Colon (tissue), 2 donors: ENCODE data around the gene LEKR1.
"Not testable (repeated sequence)": the region's sequence is repeated elsewhere in the genome, so short reads cannot be mapped to it uniquely, and the experiment has no call there.

Experiments
- FAIRE-seq: peaks from 2 replicates; lab custom pipeline; 2012; peaks lifted over from hg19 to GRCh38; lab: Jason Lieb, UNC
- donor health status: control.
- donor health status: control.

Gene LEKR1

GRCh38 chr3:156837115-156837514 is 11.0 kb downstream of the LEKR1 start:
- no peak for FAIRE-seq

GRCh38 chr3:156838035-156838434 is 11.9 kb downstream of the LEKR1 start:
- no peak for FAIRE-seq

GRCh38 chr3:156840826-156841689 is 14.9 kb downstream of the LEKR1 start:
- FAIRE-seq, result no peak

- no peak for FAIRE-seq
These were observed 17.1 kb downstream of the LEKR1 start for GRCh38 chr3:156843071-156843808.

GRCh38 chr3:156847752-156848448 is 21.7 kb downstream of the LEKR1 start:
- no peak for FAIRE-seq

GRCh38 chr3:156859578-156859977 is 33.4 kb downstream of the LEKR1 start:
- no peak for FAIRE-seq

- FAIRE-seq, result no peak
These were observed 34.7 kb downstream of the LEKR1 start for GRCh38 chr3:156860873-156861272.

GRCh38 chr3:156862338-156862737 is 36.2 kb downstream of the LEKR1 start:
- no peak for FAIRE-seq

GRCh38 chr3:156865732-156866131 is 39.6 kb downstream of the LEKR1 start:
- FAIRE-seq, result no peak

GRCh38 chr3:156867174-156867573 is 41.0 kb downstream of the LEKR1 start:
- peak; percentile 45 for FAIRE-seq

GRCh38 chr3:156867920-156868319 is 41.8 kb downstream of the LEKR1 start:
- no peak for FAIRE-seq

GRCh38 chr3:156873906-156874305 is 47.8 kb downstream of the LEKR1 start:
- no peak for FAIRE-seq

GRCh38 chr3:156879491-156879890 is 53.3 kb downstream of the LEKR1 start:
- not testable (repeated sequence) for FAIRE-seq

- FAIRE-seq, result no peak
These were observed 59.6 kb downstream of the LEKR1 start for GRCh38 chr3:156885761-156886160.

GRCh38 chr3:156888176-156888575 is 62.0 kb downstream of the LEKR1 start:
- FAIRE-seq, result no peak

- no peak for FAIRE-seq
These were observed 62.4 kb downstream of the LEKR1 start for GRCh38 chr3:156888576-156888975.

- no peak for FAIRE-seq
These were observed 66.5 kb downstream of the LEKR1 start for GRCh38 chr3:156892701-156893100.

- not testable (repeated sequence) for FAIRE-seq
These were observed 69.2 kb downstream of the LEKR1 start for GRCh38 chr3:156895374-156895773.

- not testable (repeated sequence) for FAIRE-seq
These were observed 71.7 kb downstream of the LEKR1 start for GRCh38 chr3:156897851-156898250.

GRCh38 chr3:156898296-156898880 is 72.2 kb downstream of the LEKR1 start:
- FAIRE-seq, result no peak

GRCh38 chr3:156899951-156900350 is 73.8 kb downstream of the LEKR1 start:
- no peak for FAIRE-seq

GRCh38 chr3:156902916-156903315 is 76.8 kb downstream of the LEKR1 start:
- FAIRE-seq, result peak; percentile 58
